Lung (tissue), 12 donors: Measurements from ENCODE around the gene COP1. TPM values are rescaled to one million over a fixed set of nuclear protein-coding genes. Genes with fewer than 3 reads are reported as not detected.

Experiments used
- ATAC-seq: fragments of 200-7000 bp; cut with Tn5 transposase; one replicate; pipeline ENCODE4 v1.9.1; 2020; ENCODE audit warnings: moderate number of reproducible peaks; ENCODE audit not compliant: insufficient read depth, low FRiP score
- DNase-seq, 3 donors: peaks; one replicate each; pipeline ENCODE4 v3.0.0-alpha.2; 2013 to 2017
- H3K27ac ChIP-seq, 2 donors: one replicate each; pipeline ENCODE4 v1.5.1; 2013; ENCODE audit warnings: mild to moderate bottlenecking in 2 of 2, moderate library complexity in 2 of 2, control low read depth in 1 of 2, inconsistent platforms in 1 of 2, low read depth in 1 of 2, low read length in 1 of 2
- H3K27me3 ChIP-seq, 3 donors: one replicate each; pipeline ENCODE4 v1.5.1; 2013; ENCODE audit warnings: low read length in 2 of 3; ENCODE audit not compliant: control insufficient read depth in 3 of 3, insufficient read depth in 3 of 3
- H3K36me3 ChIP-seq, 4 donors: one replicate each; pipeline ENCODE4 v1.5.1; 2013; ENCODE audit warnings: low read length in 4 of 4, mild to moderate bottlenecking in 1 of 4, moderate library complexity in 1 of 4; ENCODE audit not compliant: control insufficient read depth in 4 of 4, insufficient read depth in 4 of 4
- H3K4me1 ChIP-seq, 5 donors: one replicate each; pipeline ENCODE4 v1.5.1; 2013; ENCODE audit warnings: low read length in 5 of 5, mild to moderate bottlenecking in 2 of 5, moderate library complexity in 1 of 5; ENCODE audit not compliant: control insufficient read depth in 5 of 5, insufficient read depth in 5 of 5
- H3K4me3 ChIP-seq: one replicate; pipeline ENCODE4 v1.5.1; 2013; ENCODE audit warnings: mild to moderate bottlenecking, control low read depth, moderate library complexity
- H3K9ac ChIP-seq, 2 donors: one replicate each; pipeline ENCODE4 v1.5.1; 2013; ENCODE audit warnings: low read length in 2 of 2, control low read depth in 1 of 2; ENCODE audit not compliant: insufficient read depth in 1 of 2
- H3K9me3 ChIP-seq, 4 donors: one replicate each; pipeline ENCODE4 v1.5.1; 2013; ENCODE audit warnings: low read length in 3 of 4, mild to moderate bottlenecking in 1 of 4, moderate library complexity in 1 of 4; ENCODE audit not compliant: control insufficient read depth in 4 of 4, insufficient read depth in 3 of 4
- WGBS, 2 donors: extraction: QIAGEN DNeasy Blood & Tissue Kit; methylation state at CpG; one replicate each; pipeline ENCODE4 v1.1.7; 2013; 5-methylcytosine and 5-hydroxymethylcytosine counted together
- polyA plus RNA-seq, 2 donors: library from polyadenylated mRNA; stranded (reverse); fragments of 200-250 nt; gene quantifications; one replicate each; pipeline ENCODE4 v1.2.1, GENCODE V29; 2013
- total RNA-seq, 2 donors: library from RNA; depleted of rRNA in 1 of 2; stranded (reverse); fragments of >200 nt in 1 of 2; gene quantifications; one replicate each; pipeline ENCODE4 v1.2.1, GENCODE V29; 2014 to 2021
- TF ChIP-seq, protein P1 (sequence below): IDR thresholded peaks from 2 replicates; pipeline ENCODE4 v1.5.1; 2012; ENCODE audit warnings: mild to moderate bottlenecking; ENCODE audit errors: control extremely low read depth, extremely low read depth
- donor health status: control.
- donor health status: control.
- donor health status: Bipolar disorder and iron deficiency.
- donor health status: healthy.
- donor health status: DM: yes; HTN: yes; CAD: no.

COP1 gene
- total and polyA plus RNA-seq, 4 donors: 31.3 to 71.4 (median 52.8) TPM

DNA sequence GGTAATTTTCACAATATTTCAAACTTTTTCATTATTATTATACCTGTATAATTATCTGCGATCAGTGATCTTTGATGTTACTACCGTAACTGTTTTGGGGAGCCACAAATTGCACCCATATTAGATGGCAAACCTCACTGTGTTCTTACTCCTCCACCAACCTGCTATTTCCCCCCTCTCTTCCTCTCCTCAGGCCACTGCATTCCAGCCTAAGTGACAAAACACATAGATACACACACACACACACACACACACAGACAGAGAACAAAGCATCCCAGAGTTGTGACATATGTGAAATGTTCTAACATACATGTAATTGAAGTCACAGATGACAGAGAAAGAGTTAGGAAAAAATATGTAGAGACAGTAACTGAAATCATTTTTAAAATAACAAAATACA, 18.5 kb downstream of the COP1 start:
- WGBS, 2 donors: 97 to 98% methylated on average over 2 of the region's 2 CpGs
- peaks cover 0 to 4% (median 0%) of the 10 kb centered on the region in 4 donors for H3K9me3 ChIP-seq
- TF ChIP-seq, protein P1, sequence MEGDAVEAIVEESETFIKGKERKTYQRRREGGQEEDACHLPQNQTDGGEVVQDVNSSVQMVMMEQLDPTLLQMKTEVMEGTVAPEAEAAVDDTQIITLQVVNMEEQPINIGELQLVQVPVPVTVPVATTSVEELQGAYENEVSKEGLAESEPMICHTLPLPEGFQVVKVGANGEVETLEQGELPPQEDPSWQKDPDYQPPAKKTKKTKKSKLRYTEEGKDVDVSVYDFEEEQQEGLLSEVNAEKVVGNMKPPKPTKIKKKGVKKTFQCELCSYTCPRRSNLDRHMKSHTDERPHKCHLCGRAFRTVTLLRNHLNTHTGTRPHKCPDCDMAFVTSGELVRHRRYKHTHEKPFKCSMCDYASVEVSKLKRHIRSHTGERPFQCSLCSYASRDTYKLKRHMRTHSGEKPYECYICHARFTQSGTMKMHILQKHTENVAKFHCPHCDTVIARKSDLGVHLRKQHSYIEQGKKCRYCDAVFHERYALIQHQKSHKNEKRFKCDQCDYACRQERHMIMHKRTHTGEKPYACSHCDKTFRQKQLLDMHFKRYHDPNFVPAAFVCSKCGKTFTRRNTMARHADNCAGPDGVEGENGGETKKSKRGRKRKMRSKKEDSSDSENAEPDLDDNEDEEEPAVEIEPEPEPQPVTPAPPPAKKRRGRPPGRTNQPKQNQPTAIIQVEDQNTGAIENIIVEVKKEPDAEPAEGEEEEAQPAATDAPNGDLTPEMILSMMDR: no peak
- ATAC-seq (no peak), DNase-seq (no peak)
- H3K9ac ChIP-seq: no peak overlapping the region
- no peaks in the 10 kb centered on the region for H3K27me3 ChIP-seq
- H3K27ac ChIP-seq: no peak overlapping the region
- H3K4me3 ChIP-seq: no peak overlapping the region
- peaks cover 0 to 9% (median 0%) of the 10 kb centered on the region in 5 donors for H3K4me1 ChIP-seq
- H3K36me3 ChIP-seq: peaks cover 0 to 3% (median 0%) of the 10 kb centered on the region in 4 donors

- 94 to 99% methylated on average over 3 of the region's 3 CpGs for WGBS, 2 donors
- peaks cover 0 to 9% (median 3%) of the 10 kb centered on the region in 4 donors for H3K36me3 ChIP-seq
- DNase-seq (no peak), ATAC-seq (no peak)
- peaks cover 0 to 4% (median 0%) of the 10 kb centered on the region in 4 donors for H3K9me3 ChIP-seq
- H3K27me3 ChIP-seq: no peaks in the 10 kb centered on the region
- H3K27ac ChIP-seq: no peak overlapping the region
- no peak overlapping the region for H3K4me3 ChIP-seq
- peaks cover 0 to 6% (median 0%) of the 10 kb centered on the region in 5 donors for H3K4me1 ChIP-seq
- H3K9ac ChIP-seq: no peak overlapping the region
- TF ChIP-seq, protein P1: no peak
These were observed 20.1 kb downstream of the COP1 start for GRCh38 chr1:176187001-176187400.

GRCh38 chr1:176183618-176184017, 23.5 kb downstream of the COP1 start:
- Histone ChIP-seq H3K9me3 (peaks cover 0 to under 1% (median 0%) of the 10 kb centered on the region in 4 donors), H3K4me3 (no peak overlapping the region), H3K9ac (no peak overlapping the region), H3K27ac (no peak overlapping the region), H3K4me1 (peaks cover 0 to 4% (median 0%) of the 10 kb centered on the region in 5 donors), H3K36me3 (peaks cover 4 to 15% (median 7%) of the 10 kb centered on the region in 4 donors), H3K27me3 (no peaks in the 10 kb centered on the region)
- ATAC-seq (no peak), DNase-seq (no peak)
- TF ChIP-seq, protein P1: no peak
- 56 to 67% methylated on average over 3 of the region's 3 CpGs for WGBS, 2 donors

GRCh38 chr1:176178316-176178715, 28.8 kb downstream of the COP1 start:
- WGBS, 2 donors: 75 to 81% methylated on average over 5 of the region's 5 CpGs
- Histone ChIP-seq H3K9ac (no peak overlapping the region), H3K36me3 (peaks cover 4 to 19% (median 11%) of the 10 kb centered on the region in 4 donors), H3K9me3 (peaks cover 0 to 2% (median 0%) of the 10 kb centered on the region in 4 donors), H3K27me3 (no peaks in the 10 kb centered on the region), H3K4me3 (no peak overlapping the region), H3K27ac (no peak overlapping the region), H3K4me1 (no peaks in the 10 kb centered on the region)
- no peak for DNase-seq
- no peak for ATAC-seq
- TF ChIP-seq, protein P1: no peak
